RCC 7860 (cell line): ENCODE measurements around the gene NR1H2.

Source experiments
- DNase-seq: peaks from one replicate; pipeline ENCODE4 v3.0.0-alpha.2; 2015; ENCODE audit warnings: low spot score
- FAIRE-seq: peaks from 2 replicates; lab custom pipeline; 2012; peaks lifted over from hg19 to GRCh38; lab: Jason Lieb, UNC

The NR1H2 gene

GRCh38 chr19:50420127-50420526 is 43.9 kb downstream of the NR1H2 start:
- FAIRE-seq = no peak
- DNase-seq = no peak

- DNase-seq (no peak), FAIRE-seq (no peak)
Observed at GRCh38 chr19:50420808-50421207, 44.6 kb downstream of the NR1H2 start.

- DNase-seq (no peak), FAIRE-seq (no peak)
Observed at GRCh38 chr19:50422397-50423278, 46.4 kb downstream of the NR1H2 start.

GRCh38 chr19:50423279-50424113 is 47.2 kb downstream of the NR1H2 start:
- FAIRE-seq (no peak), DNase-seq (no peak)

GRCh38 chr19:50425581-50425980 is 49.3 kb downstream of the NR1H2 start:
- DNase-seq (no peak), FAIRE-seq (no peak)

- no peak for DNase-seq
- no peak for FAIRE-seq
Observed at GRCh38 chr19:50427318-50427925, 51.2 kb downstream of the NR1H2 start.

GRCh38 chr19:50427997-50428425 is 51.8 kb downstream of the NR1H2 start:
- DNase-seq = no peak
- no peak for FAIRE-seq

- FAIRE-seq (no peak), DNase-seq (no peak)
Observed at GRCh38 chr19:50428772-50429463, 52.7 kb downstream of the NR1H2 start.

GRCh38 chr19:50430888-50431342 is 54.7 kb downstream of the NR1H2 start:
- DNase-seq (no peak), FAIRE-seq (no peak)

- peak; percentile 27 for DNase-seq
- no peak for FAIRE-seq
Observed at GRCh38 chr19:50431343-50432220, 55.3 kb downstream of the NR1H2 start.

- no peak for FAIRE-seq
- no peak for DNase-seq
Observed at GRCh38 chr19:50432221-50433028, 56.2 kb downstream of the NR1H2 start, which contains the start of gene MYBPC2. Gene MYBPC2, plus strand, starts transcription at chr19:50432892. Its CDS starts 62 bp downstream, at chr19:50432954.
